Endothelial cell of umbilical vein (primary cell): ENCODE data around the gene ASTN1. TPM values are rescaled to one million over a fixed set of nuclear protein-coding genes. Genes with fewer than 3 reads are reported as not detected.
"Not testable (repeated sequence)": the region's sequence is repeated elsewhere in the genome, so short reads cannot be mapped to it uniquely, and the experiment has no call there.

Experiments
- BruUV-seq: library from RNA; stranded (reverse); fragments of 400-500 nt; replicated peaks from 2 replicates; lab custom pipeline; 2021; lab: Mats Ljungman, UMichigan
- CTCF ChIA-PET: fragments of 300-600, 350-600 bp; sonication (Branson Sonifier 250); formaldehyde crosslinking; loops from one replicate; lab custom pipeline; 2021; ENCODE audit warnings: antibody characterized with exemption, inconsistent platforms; lab: Charles Lee
- POLR2A ChIA-PET: fragments of 300-600, 350-600 bp; sonication (Branson Sonifier 250); formaldehyde crosslinking; loops from one replicate; lab custom pipeline; 2021; ENCODE audit warnings: antibody characterized with exemption, inconsistent platforms; lab: Charles Lee
- DNase-seq: peaks from one replicate; pipeline ENCODE4 v3.0.0-alpha.2; 2011; ENCODE audit warnings: low read depth, low spot score
- FAIRE-seq: peaks from 2 replicates; lab custom pipeline; 2011; peaks lifted over from hg19 to GRCh38; lab: Jason Lieb, UNC
- H2AFZ ChIP-seq: 2 replicates; pipeline ENCODE4 v1.6.0; 2012; ENCODE audit warnings: low read depth, low read length, control low read depth, inconsistent platforms
- H3K27ac ChIP-seq: 2 replicates; pipeline ENCODE4 v1.5.1; 2011; ENCODE audit warnings: low read depth, mild to moderate bottlenecking, control low read depth, low read length, moderate library complexity; ENCODE audit not compliant: insufficient read depth
- H3K27me3 ChIP-seq, 2 experiments: 2 replicates each; pipeline versions ENCODE4 v1.6.0 to v1.6.1; 2011; ENCODE audit warnings: low read length in 2 of 2, mixed read lengths in 1 of 2; ENCODE audit not compliant: control insufficient read depth in 2 of 2, insufficient read depth in 2 of 2
- H3K36me3 ChIP-seq, 2 experiments: 2 replicates in 1 of 2; 3 replicates in 1 of 2; pipeline ENCODE4 v1.5.1; 2011; ENCODE audit warnings: low read length in 2 of 2, mild to moderate bottlenecking in 1 of 2, moderate library complexity in 1 of 2; ENCODE audit not compliant: control insufficient read depth in 2 of 2, insufficient read depth in 2 of 2; ENCODE audit errors: extremely low read depth in 1 of 2
- H3K4me1 ChIP-seq: 3 replicates; pipeline ENCODE4 v1.5.1; 2011; ENCODE audit warnings: mild to moderate bottlenecking, low read length; ENCODE audit not compliant: control insufficient read depth, insufficient read depth; ENCODE audit errors: extremely low read depth
- H3K4me2 ChIP-seq: 2 replicates; pipeline ENCODE4 v1.6.1; 2011; ENCODE audit warnings: low read length, control low read depth, mixed read lengths; ENCODE audit not compliant: insufficient read depth
- H3K4me3 ChIP-seq, 3 experiments: fragments of 200-600 bp in 1 of 3; sonication (generic), shearing (Covaris generic) in 1 of 3; replicated peaks in 1 of 3; 2 replicates each; pipeline ENCODE4 v1.5.1; 2011 to 2016; ENCODE audit warnings: control low read depth in 3 of 3, low read length in 3 of 3, mild to moderate bottlenecking in 2 of 3, inconsistent platforms in 1 of 3, low read depth in 1 of 3, moderate library complexity in 1 of 3; ENCODE audit not compliant: insufficient read depth in 1 of 3
- H3K79me2 ChIP-seq: 2 replicates; pipeline ENCODE4 v1.6.0; 2012; ENCODE audit warnings: low read length, inconsistent platforms; ENCODE audit not compliant: control insufficient read depth, insufficient read depth
- H3K9ac ChIP-seq: replicated peaks from 2 replicates; pipeline ENCODE3; 2011; ENCODE audit warnings: low read length, control low read depth; ENCODE audit not compliant: insufficient read depth; ENCODE audit errors: extremely low read depth
- H3K9me1 ChIP-seq: replicated peaks from 3 replicates; pipeline ENCODE4 v1.6.0; 2011; ENCODE audit warnings: mild to moderate bottlenecking, low read length; ENCODE audit not compliant: control insufficient read depth, insufficient read depth; ENCODE audit errors: extremely low read depth
- H3K9me3 ChIP-seq: replicated peaks from 2 replicates; pipeline ENCODE4 v1.5.1; 2012; ENCODE audit warnings: low read length, inconsistent platforms; ENCODE audit not compliant: control insufficient read depth, insufficient read depth
- H4K20me1 ChIP-seq: replicated peaks from 2 replicates; pipeline ENCODE3; 2011; ENCODE audit warnings: mild to moderate bottlenecking, low read length; ENCODE audit not compliant: control insufficient read depth, insufficient read depth; ENCODE audit errors: extremely low read depth
- FOS ChIP-seq: IDR thresholded peaks from 2 replicates; pipeline ENCODE4 v1.6.1; 2011; ENCODE audit warnings: mild to moderate bottlenecking, low read length, moderate library complexity, borderline replicate concordance; ENCODE audit not compliant: insufficient read depth
- JUN ChIP-seq: IDR thresholded peaks from 2 replicates; pipeline ENCODE4 v1.6.1; 2011; ENCODE audit warnings: borderline replicate concordance, low read depth; ENCODE audit not compliant: insufficient read length, insufficient read depth
- MAX ChIP-seq: IDR thresholded peaks from 2 replicates; pipeline ENCODE4 v1.6.1; 2011; ENCODE audit not compliant: insufficient read depth, insufficient read length
- dilution Hi-C: fragments of 300-500 bp; cut with MboI; formaldehyde crosslinking; loops from one replicate; pipeline ENCODE4 v1.15.0; 2019; ENCODE audit warnings: low sequenced_read_pairs; ENCODE audit not compliant: extremely low pct_ligation_motif_present
- intact Hi-C: fragments of 100-400 bp; cut with micrococcal nuclease; formaldehyde crosslinking; loops from one replicate; pipeline ENCODE4 v1.10.0; 2022
- polyA plus RNA-seq, 4 experiments: library from polyadenylated mRNA; depleted of rRNA in 3 of 4; stranded (reverse) in 3 of 4; unstranded in 1 of 4; fragments of >200 nt; gene quantifications; 2 replicates each; pipeline versions ENCODE4 v1.2.1 to v1.2.3, GENCODE V29; 2011 to 2012; ENCODE audit warnings: missing spikeins in 1 of 4
- total RNA-seq: library from RNA; stranded (reverse); gene quantifications from 2 replicates; pipeline ENCODE4 v1.2.3, GENCODE V29; 2021

The ASTN1 gene
- total and polyA plus RNA-seq, 2 donors (not counting 3 experiments of a cell fraction or from before 2014, with no cell fraction given) = 0.04 TPM; not detected in 1

- H3K79me2 ChIP-seq = no peaks in the 10 kb centered on the region
- dilution Hi-C loops (no loop called here), intact Hi-C loops (no loop called here)
- no peak overlapping the region for H3K9ac ChIP-seq
- no peaks in the 10 kb centered on the region for H3K9me3 ChIP-seq
- no peak for DNase-seq
- no peak overlapping the region for H3K4me3 ChIP-seq
- no peaks in the 10 kb centered on the region for H3K4me1 ChIP-seq
- ChIA-PET CTCF (no interaction called here), POLR2A (no interaction called here)
- H4K20me1 ChIP-seq = no peaks in the 10 kb centered on the region
- H3K9me1 ChIP-seq = no peaks in the 10 kb centered on the region
- no peaks in the 10 kb centered on the region for H3K27me3 ChIP-seq
- FAIRE-seq = no peak
- H2AFZ ChIP-seq = no peak overlapping the region
- no peaks in the 10 kb centered on the region for H3K36me3 ChIP-seq
- no peak for TF ChIP-seq MAX
- TF ChIP-seq JUN = no peak
- TF ChIP-seq FOS = no peak
- H3K4me2 ChIP-seq = no peak overlapping the region
- no peak overlapping the region for H3K27ac ChIP-seq
- no TSS peak for BruUV-seq
Measured at GRCh38 chr1:177077006-177077405, 87.5 kb downstream of the ASTN1 start.

- dilution Hi-C loops, H3K4me1 ChIP-seq, POLR2A ChIA-PET, CTCF ChIA-PET, FAIRE-seq, H3K9me1 ChIP-seq, BruUV-seq, H3K9me3 ChIP-seq, H3K27me3 ChIP-seq, intact Hi-C loops, H3K27ac ChIP-seq, H4K20me1 ChIP-seq, H2AFZ ChIP-seq, H3K79me2 ChIP-seq, H3K4me2 ChIP-seq, DNase-seq, H3K36me3 ChIP-seq, H3K4me3 ChIP-seq, H3K9ac ChIP-seq: not testable (repeated sequence)
Measured at GRCh38 chr1:177074811-177075210, 89.7 kb downstream of the ASTN1 start.
